GM12878 (cell line): ENCODE data around the gene TACR3. TPM values are rescaled to one million over a fixed set of nuclear protein-coding genes. Genes with fewer than 3 reads are reported as not detected.
"Not testable (repeated sequence)": the region's sequence is repeated elsewhere in the genome, so short reads cannot be mapped to it uniquely, and the experiment has no call there.

Experiments
- ATAC-seq: fragments of 200-7000 bp; cut with Tn5 transposase; 3 replicates; pipeline ENCODE4 v1.9.1; 2020; ENCODE audit warnings: mild to moderate bottlenecking, moderate library complexity
- BruUV-seq: library from RNA; stranded (reverse); fragments of 400-500 nt; replicated peaks from 2 replicates; lab custom pipeline; 2021; lab: Mats Ljungman, UMichigan
- CTCF ChIA-PET: fragments of 300-600 bp; sonication (Branson Sonifier 250); formaldehyde crosslinking; extraction: SDS; loops from one replicate; lab custom pipeline; 2021; ENCODE audit warnings: inconsistent platforms; lab: Yijun Ruan, JAX
- POLR2A ChIA-PET: fragments of 350-600 bp; formaldehyde crosslinking; extraction: SDS; loops from one replicate; lab custom pipeline; 2021; ENCODE audit warnings: inconsistent platforms; lab: Charles Lee
- RAD21 ChIA-PET: fragments of 300-600 bp; sonication (Branson Sonifier 250); formaldehyde crosslinking; loops from one replicate; lab custom pipeline; 2023; ENCODE audit warnings: antibody characterized with exemption; ENCODE audit not compliant: unreplicated experiment; lab: Charles Lee
- SMC1A ChIA-PET: fragments of 300-600 bp; sonication (Branson Sonifier 250); formaldehyde crosslinking; loops from one replicate; lab custom pipeline; 2023; ENCODE audit not compliant: unreplicated experiment, uncharacterized antibody; lab: Charles Lee
- DNase-seq: peaks from one replicate; pipeline ENCODE4 v3.0.0-alpha.2; 2011; ENCODE audit warnings: low read depth, low spot score
- FAIRE-seq: peaks from 3 replicates; lab custom pipeline; 2011; peaks lifted over from hg19 to GRCh38; lab: Jason Lieb, UNC
- H2AFZ ChIP-seq: 2 replicates; pipeline ENCODE4 v1.6.0; 2011; ENCODE audit warnings: low read depth, low read length, control low read depth; ENCODE audit not compliant: control insufficient read depth
- H3K27ac ChIP-seq: 2 replicates; pipeline ENCODE4 v1.5.1; 2011; ENCODE audit warnings: control low read depth; ENCODE audit not compliant: control insufficient read depth, insufficient read depth
- H3K27me3 ChIP-seq, 2 experiments: replicated peaks in 1 of 2; 2 replicates each; pipeline versions ENCODE4 v1.6.0 to v1.6.1; 2011; ENCODE audit warnings: low read length in 1 of 2; ENCODE audit not compliant: control insufficient read depth in 2 of 2, insufficient read depth in 2 of 2
- H3K36me3 ChIP-seq, 2 experiments: 2 replicates each; pipeline ENCODE4 v1.5.1; 2011; ENCODE audit warnings: low read length in 1 of 2; ENCODE audit not compliant: control insufficient read depth in 2 of 2, insufficient read depth in 2 of 2
- H3K4me1 ChIP-seq: 2 replicates; pipeline ENCODE4 v1.6.1; 2011; ENCODE audit warnings: mild to moderate bottlenecking, low read length, moderate library complexity, mixed read lengths; ENCODE audit not compliant: control insufficient read depth, insufficient read depth
- H3K4me2 ChIP-seq: 2 replicates; pipeline ENCODE4 v1.6.0; 2011; ENCODE audit warnings: control low read depth; ENCODE audit not compliant: control insufficient read depth, insufficient read depth
- H3K4me3 ChIP-seq: fragments of 200-600 bp; sonication (generic); 2 replicates; pipeline ENCODE4 v1.5.1; 2016
- H3K79me2 ChIP-seq: 2 replicates; pipeline ENCODE4 v1.6.0; 2011; ENCODE audit warnings: low read length; ENCODE audit not compliant: control insufficient read depth, insufficient read depth
- H3K9ac ChIP-seq: 2 replicates; pipeline ENCODE4 v1.8.0; 2011; ENCODE audit warnings: low read length, control low read depth, mixed read lengths; ENCODE audit not compliant: control insufficient read depth, insufficient read depth
- H3K9me3 ChIP-seq: replicated peaks from 3 replicates; pipeline ENCODE4 v1.5.1; 2011; ENCODE audit warnings: mild to moderate bottlenecking, low read length; ENCODE audit not compliant: control insufficient read depth, insufficient read depth
- H4K20me1 ChIP-seq: 2 replicates; pipeline ENCODE4 v1.6.0; 2011; ENCODE audit not compliant: control insufficient read depth, insufficient read depth
- TCF12 ChIP-seq: IDR thresholded peaks from 2 replicates; pipeline ENCODE4 v1.6.1; 2011; ENCODE audit warnings: low read depth, mild to moderate bottlenecking, low read length
- WGBS: methylation state at CpG from one replicate; pipeline ENCODE4 v1.1.6; 2016; ENCODE audit warnings: low lambda C conversion rate; ENCODE audit not compliant: insufficient replicate concordance, insufficient coverage; ENCODE audit errors: missing lambda C conversion rate; 5-methylcytosine and 5-hydroxymethylcytosine counted together
- in situ Hi-C: fragments of 300-500 bp; cut with MboI; formaldehyde crosslinking; loops from 9 replicates; pipeline ENCODE4 v1.14.3; 2018; ENCODE audit warnings: mixed read lengths
- intact Hi-C: fragments of 100-400 bp; cut with micrococcal nuclease; formaldehyde crosslinking; loops from one replicate; pipeline ENCODE4 v1.14.2; 2022; ENCODE audit not compliant: unreplicated experiment
- polyA plus RNA-seq, 11 experiments: library from polyadenylated mRNA; depleted of rRNA in 4 of 11; unstranded in 6 of 11; stranded (reverse) in 5 of 11; fragments of >200 nt; fragmentation: Nextera tagmentation in 4 of 11; fragmentation: Illumina TruSeq in 1 of 11; extraction: Ambion mirVana in 4 of 11; extraction: Trizol in 1 of 11; gene quantifications; 1 replicate in 1 of 11; 2 replicates in 10 of 11; pipeline versions ENCODE4 v1.2.1 to v1.2.3, GENCODE V29; 2011 to 2016; ENCODE audit warnings: inconsistent platforms in 2 of 11, missing spikeins in 2 of 11, low read depth in 1 of 11
- total RNA-seq, 4 experiments: library from RNA; depleted of rRNA in 3 of 4; stranded (reverse); fragments of >200 nt in 3 of 4; fragmentation: Illumina TruSeq in 1 of 4; extraction: Trizol in 1 of 4; gene quantifications; 2 replicates each; pipeline versions ENCODE4 v1.2.1 to v1.2.3, GENCODE V29; 2013 to 2021
- TF ChIP-seq, protein P1 (sequence below): fragments of 450-650 bp; formaldehyde crosslinking; IDR thresholded peaks from 2 replicates; pipeline ENCODE4 v1.4.0; 2022; ENCODE audit warnings: mild to moderate bottlenecking, moderate library complexity
- TF ChIP-seq, protein P2 (sequence below): IDR thresholded peaks from 2 replicates; pipeline ENCODE4 v1.6.1; 2011; ENCODE audit warnings: mild to moderate bottlenecking, low read depth, low read length, moderate library complexity; ENCODE audit not compliant: insufficient replicate concordance

TACR3 gene
- total and polyA plus RNA-seq, 10 of the 15 experiments (the other 5 are each of a cell fraction or from before 2014, with no cell fraction given): not detected

DNA sequence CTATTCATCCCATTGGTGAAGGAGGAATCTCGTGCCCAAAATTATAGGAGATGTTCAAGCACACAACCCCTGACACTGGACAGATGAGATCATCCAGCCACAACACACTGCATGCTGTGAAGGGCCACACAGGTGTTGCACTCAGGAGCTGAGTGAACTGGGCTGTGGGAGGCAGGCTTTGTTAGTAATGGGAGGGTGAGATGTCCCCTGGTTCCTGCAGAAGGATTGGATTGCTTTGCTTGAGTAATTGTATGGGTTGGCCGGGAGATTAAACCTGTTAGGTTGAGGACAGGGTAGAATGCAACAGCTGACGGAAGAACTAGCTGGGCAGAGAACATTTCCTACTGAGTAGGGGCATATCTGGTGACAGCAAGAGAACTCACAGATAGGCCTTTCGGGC is 152.2 kb downstream of the TACR3 start (continued):
- TF ChIP-seq, protein P1, sequence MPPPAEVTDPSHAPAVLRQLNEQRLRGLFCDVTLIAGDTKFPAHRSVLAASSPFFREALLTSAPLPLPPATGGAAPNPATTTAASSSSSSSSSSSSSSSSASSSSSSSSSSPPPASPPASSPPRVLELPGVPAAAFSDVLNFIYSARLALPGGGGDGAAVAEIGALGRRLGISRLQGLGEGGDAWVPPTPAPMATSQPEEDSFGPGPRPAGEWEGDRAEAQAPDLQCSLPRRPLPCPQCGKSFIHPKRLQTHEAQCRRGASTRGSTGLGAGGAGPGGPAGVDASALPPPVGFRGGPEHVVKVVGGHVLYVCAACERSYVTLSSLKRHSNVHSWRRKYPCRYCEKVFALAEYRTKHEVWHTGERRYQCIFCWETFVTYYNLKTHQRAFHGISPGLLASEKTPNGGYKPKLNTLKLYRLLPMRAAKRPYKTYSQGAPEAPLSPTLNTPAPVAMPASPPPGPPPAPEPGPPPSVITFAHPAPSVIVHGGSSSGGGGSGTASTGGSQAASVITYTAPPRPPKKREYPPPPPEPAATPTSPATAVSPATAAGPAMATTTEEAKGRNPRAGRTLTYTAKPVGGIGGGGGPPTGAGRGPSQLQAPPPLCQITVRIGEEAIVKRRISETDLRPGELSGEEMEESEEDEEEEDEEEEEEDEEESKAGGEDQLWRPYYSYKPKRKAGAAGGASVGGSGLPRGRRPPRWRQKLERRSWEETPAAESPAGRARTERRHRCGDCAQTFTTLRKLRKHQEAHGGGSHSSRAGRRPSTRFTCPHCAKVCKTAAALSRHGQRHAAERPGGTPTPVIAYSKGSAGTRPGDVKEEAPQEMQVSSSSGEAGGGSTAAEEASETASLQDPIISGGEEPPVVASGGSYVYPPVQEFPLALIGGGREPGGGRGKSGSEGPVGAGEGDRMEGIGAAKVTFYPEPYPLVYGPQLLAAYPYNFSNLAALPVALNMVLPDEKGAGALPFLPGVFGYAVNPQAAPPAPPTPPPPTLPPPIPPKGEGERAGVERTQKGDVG (CRISPR knock-in tag): no peak
- TF ChIP-seq, protein P2, sequence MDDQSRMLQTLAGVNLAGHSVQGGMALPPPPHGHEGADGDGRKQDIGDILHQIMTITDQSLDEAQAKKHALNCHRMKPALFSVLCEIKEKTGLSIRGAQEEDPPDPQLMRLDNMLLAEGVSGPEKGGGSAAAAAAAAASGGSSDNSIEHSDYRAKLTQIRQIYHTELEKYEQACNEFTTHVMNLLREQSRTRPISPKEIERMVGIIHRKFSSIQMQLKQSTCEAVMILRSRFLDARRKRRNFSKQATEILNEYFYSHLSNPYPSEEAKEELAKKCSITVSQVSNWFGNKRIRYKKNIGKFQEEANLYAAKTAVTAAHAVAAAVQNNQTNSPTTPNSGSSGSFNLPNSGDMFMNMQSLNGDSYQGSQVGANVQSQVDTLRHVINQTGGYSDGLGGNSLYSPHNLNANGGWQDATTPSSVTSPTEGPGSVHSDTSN: no peak
- no peak for TF ChIP-seq TCF12

DNA sequence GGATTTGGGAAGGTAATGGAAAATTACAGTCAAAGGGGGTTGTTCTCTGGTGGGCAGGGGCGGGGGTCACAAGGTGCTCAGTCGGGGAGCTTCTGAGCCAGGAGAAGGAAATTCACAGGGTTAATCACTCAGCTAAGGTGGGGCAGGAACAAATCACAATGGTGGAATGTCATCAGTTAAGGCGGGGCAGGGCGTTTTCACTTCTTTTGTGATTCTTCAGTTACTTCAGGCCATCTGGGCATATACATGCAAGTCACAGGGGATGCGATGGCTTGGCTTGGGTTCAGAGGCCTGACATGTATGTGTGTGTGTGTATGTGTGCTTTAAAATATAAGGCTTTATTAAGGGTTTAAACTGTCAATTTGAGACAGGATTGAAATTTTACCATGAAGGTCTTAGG is 160.6 kb downstream of the TACR3 start:
- H3K27me3 ChIP-seq, H3K9ac ChIP-seq, H3K36me3 ChIP-seq, POLR2A ChIA-PET, intact Hi-C loops, H3K4me2 ChIP-seq, DNase-seq, SMC1A ChIA-PET, H2AFZ ChIP-seq, H3K9me3 ChIP-seq, H3K4me3 ChIP-seq, in situ Hi-C loops, BruUV-seq, H3K79me2 ChIP-seq, H3K4me1 ChIP-seq, FAIRE-seq, CTCF ChIA-PET, H4K20me1 ChIP-seq, H3K27ac ChIP-seq, RAD21 ChIA-PET, ATAC-seq: not testable (repeated sequence)
- WGBS: 5% methylated on average over 3 of the region's 5 CpGs
